ACHN (cell line): ENCODE results near the gene FGFR3.

ENCODE experiments used
- DNase-seq: peaks from one replicate; pipeline ENCODE4 v3.0.0-alpha.2; 2015
- in situ Hi-C: cut with HindIII; loops from 2 replicates; pipeline ENCODE4 v1.10.0; 2017; ENCODE audit warnings: low sequenced_read_pairs, low pct_ligation_motif_present, low pct_unique_long_range_greater_than_20kb

FGFR3 gene

GRCh38 chr4:1754336-1754735, 38.8 kb upstream of the FGFR3 start:
- in situ Hi-C loops, result no loop called here
- DNase-seq, result no peak

- no peak for DNase-seq
- in situ Hi-C loops, result no loop called here
Observed at GRCh38 chr4:1755297-1755696, 37.8 kb upstream of the FGFR3 start.

- in situ Hi-C loops, result no loop called here
- no peak for DNase-seq
Observed at GRCh38 chr4:1756079-1756478, 37.0 kb upstream of the FGFR3 start.

GRCh38 chr4:1756893-1757779, 36.0 kb upstream of the FGFR3 start:
- no peak for DNase-seq
- in situ Hi-C loops, result no loop called here

- DNase-seq, result no peak
- in situ Hi-C loops, result no loop called here
Observed at GRCh38 chr4:1757836-1758235, 35.3 kb upstream of the FGFR3 start.

- in situ Hi-C loops, result no loop called here
- no peak for DNase-seq
Observed at GRCh38 chr4:1758306-1759121, 34.6 kb upstream of the FGFR3 start.

- in situ Hi-C loops, result no loop called here
- no peak for DNase-seq
Observed at GRCh38 chr4:1759170-1759817, 33.8 kb upstream of the FGFR3 start.

GRCh38 chr4:1759818-1760223, 33.3 kb upstream of the FGFR3 start:
- in situ Hi-C loops, result no loop called here
- no peak for DNase-seq

- in situ Hi-C loops, result no loop called here
- DNase-seq, result no peak
Observed at GRCh38 chr4:1760521-1761071, 32.5 kb upstream of the FGFR3 start.

GRCh38 chr4:1761130-1761689, 31.9 kb upstream of the FGFR3 start:
- in situ Hi-C loops, result no loop called here
- DNase-seq, result no peak

- in situ Hi-C loops, result no loop called here
- DNase-seq, result no peak
Observed at GRCh38 chr4:1762264-1763010, 30.7 kb upstream of the FGFR3 start.

GRCh38 chr4:1763070-1763549, 30.0 kb upstream of the FGFR3 start:
- DNase-seq, result no peak
- in situ Hi-C loops, result no loop called here

- in situ Hi-C loops, result no loop called here
- DNase-seq, result no peak
Observed at GRCh38 chr4:1763550-1764080, 29.5 kb upstream of the FGFR3 start.

- in situ Hi-C loops, result no loop called here
- DNase-seq, result no peak
Observed at GRCh38 chr4:1764670-1765069, 28.4 kb upstream of the FGFR3 start.

- in situ Hi-C loops, result no loop called here
- DNase-seq, result no peak
Observed at GRCh38 chr4:1765409-1766072, 27.6 kb upstream of the FGFR3 start.

GRCh38 chr4:1766106-1767060, 26.7 kb upstream of the FGFR3 start:
- DNase-seq, result no peak
- in situ Hi-C loops, result no loop called here
